Adrenal gland (tissue), 5 donors: ENCODE measurements around the gene RPL37.

ENCODE experiments used
- CTCF ChIP-seq, 6 experiments: fragments of 450-650 bp in 4 of 6; fragments of 200-600 bp in 2 of 6; sonication (generic) in 1 of 6; IDR thresholded peaks; 1 replicate in 5 of 6; 2 replicates in 1 of 6; pipeline versions ENCODE4 v1.5.1 to v1.8.0; 2016 to 2021; ENCODE audit warnings: antibody characterized with exemption in 6 of 6, mild to moderate bottlenecking in 2 of 6, moderate library complexity in 1 of 6
- POLR2A ChIP-seq, 2 donors: fragments of 450-650 bp; IDR thresholded peaks; one replicate each; pipeline ENCODE4 v1.6.1; 2017; ENCODE audit warnings: antibody characterized with exemption in 2 of 2, mild to moderate bottlenecking in 2 of 2, moderate library complexity in 1 of 2
- donor health status: DM: no; HTN: no; CAD: no.

GRCh38 chr5:40847525-40847924, 12.5 kb upstream of the RPL37 start:
- TF ChIP-seq CTCF (IDR thresholded peaks at IDR 0.05), result no peak
- TF ChIP-seq POLR2A (IDR thresholded peaks at IDR 0.05), result no peak
